K562 (cell line): ENCODE measurements around the gene STEAP2. TPM values are rescaled to one million over a fixed set of nuclear protein-coding genes. Genes with fewer than 3 reads are reported as not detected.

Experiments
- CHAMP1 ChIP-seq: fragments of 450-650 bp; IDR thresholded peaks from 2 replicates; pipeline ENCODE4 v1.6.1; 2016; ENCODE audit warnings: mild to moderate bottlenecking
- CHCHD3 ChIP-seq: fragments of 250-450 bp; sonication (Bioruptor Pico); IDR thresholded peaks from 2 replicates; pipeline ENCODE4 v2.1.2; 2022; ENCODE audit warnings: mild to moderate bottlenecking
- EP300 ChIP-seq: IDR thresholded peaks from 2 replicates; pipeline ENCODE4 v1.6.1; 2012; ENCODE audit warnings: low read length, improper control_type of control experiment
- FOXK2 ChIP-seq, 2 experiments: fragments of 450-650 bp; IDR thresholded peaks in 1 of 2; conservative IDR thresholded peaks in 1 of 2; 2 replicates each; pipeline ENCODE4 v1.6.1; 2016; ENCODE audit warnings: low read depth in 2 of 2, mild to moderate bottlenecking in 1 of 2
- FOXM1 ChIP-seq, 2 experiments: fragments of 450-650 bp in 1 of 2; sonication (generic) in 1 of 2; formaldehyde crosslinking in 1 of 2; IDR thresholded peaks; 2 replicates each; pipeline versions ENCODE4 v1.6.1 to v1.9.0; 2017 to 2022; ENCODE audit warnings: low read depth in 2 of 2, mild to moderate bottlenecking in 2 of 2, missing genetic modification reagents in 1 of 2, moderate library complexity in 1 of 2
- KLF16 ChIP-seq: IDR thresholded peaks from 2 replicates; pipeline ENCODE4 v1.6.1; 2016; ENCODE audit warnings: antibody characterized with exemption
- MCM2 ChIP-seq: fragments of 450-650 bp; IDR thresholded peaks from 2 replicates; pipeline ENCODE4 v1.6.1; 2017; ENCODE audit warnings: low read depth, mild to moderate bottlenecking
- MNT ChIP-seq, 2 experiments: fragments of 450-650 bp; conservative IDR thresholded peaks; 2 replicates each; pipeline ENCODE4 v1.6.1; 2017; ENCODE audit warnings: mild to moderate bottlenecking in 2 of 2, moderate library complexity in 2 of 2
- MYBL2 ChIP-seq, 2 experiments: fragments of 450-650 bp in 1 of 2; sonication (generic) in 1 of 2; formaldehyde crosslinking in 1 of 2; IDR thresholded peaks; 2 replicates each; pipeline versions ENCODE4 v1.6.1 to v1.8.1; 2017 to 2022; ENCODE audit warnings: borderline replicate concordance in 1 of 2, inconsistent platforms in 1 of 2, low read depth in 1 of 2, mild to moderate bottlenecking in 1 of 2, missing genetic modification reagents in 1 of 2, moderate library complexity in 1 of 2
- NBN ChIP-seq: fragments of 450-650 bp; IDR thresholded peaks from 2 replicates; pipeline ENCODE4 v1.6.1; 2016; ENCODE audit warnings: low read depth, mild to moderate bottlenecking
- NKRF ChIP-seq: fragments of 450-650 bp; IDR thresholded peaks from 2 replicates; pipeline ENCODE4 v1.6.1; 2016; ENCODE audit warnings: borderline replicate concordance
- PCBP1 ChIP-seq: fragments of 200-400 bp; formaldehyde crosslinking; IDR thresholded peaks from 2 replicates; pipeline ENCODE4 v1.6.1; 2018; ENCODE audit warnings: mild to moderate bottlenecking, low read depth, low read length; ENCODE audit not compliant: poor library complexity, severe bottlenecking
- POU5F1 ChIP-seq: fragments of 150-350 bp; IDR thresholded peaks from 2 replicates; pipeline ENCODE4 v1.6.1; 2014; ENCODE audit warnings: borderline replicate concordance, low read length, low read depth, mild to moderate bottlenecking; ENCODE audit not compliant: partially characterized antibody
- SIN3B ChIP-seq: fragments of 450-650 bp; IDR thresholded peaks from 2 replicates; pipeline ENCODE4 v1.6.1; 2017; ENCODE audit warnings: low read depth, mild to moderate bottlenecking, moderate library complexity
- SMARCA5 ChIP-seq: fragments of 450-650 bp; IDR thresholded peaks from 2 replicates; pipeline ENCODE4 v1.6.1; 2016
- ZBTB26 ChIP-seq: fragments of 450-650 bp; formaldehyde crosslinking; IDR thresholded peaks from 2 replicates; pipeline ENCODE4 v1.4.0; 2022; ENCODE audit warnings: missing genetic modification characterization
- ZNF121 ChIP-seq: sonication (generic); formaldehyde crosslinking; conservative IDR thresholded peaks from 2 replicates; pipeline ENCODE4 v1.8.0; 2022; ENCODE audit warnings: missing genetic modification reagents
- ZNF197 ChIP-seq: fragments of 200-800 bp; sonication (Bioruptor generic); IDR thresholded peaks from 2 replicates; pipeline ENCODE4 v1.6.1; 2016; ENCODE audit warnings: low read depth, missing genetic modification characterization, missing compliant biosample characterization
- polyA plus RNA-seq, 8 experiments: library from polyadenylated mRNA; depleted of rRNA in 4 of 8; stranded (reverse) in 5 of 8; unstranded in 3 of 8; fragments of >200 nt; fragmentation: Nextera tagmentation in 2 of 8; fragmentation: Illumina TruSeq in 1 of 8; extraction: Ambion mirVana in 2 of 8; extraction: Trizol in 1 of 8; gene quantifications; 2 replicates each; pipeline versions ENCODE4 v1.2.1 to v1.2.3, GENCODE V29; 2011 to 2014; ENCODE audit warnings: inconsistent platforms in 1 of 8, missing spikeins in 1 of 8
- total RNA-seq, 7 experiments: library from RNA; depleted of rRNA in 6 of 7; stranded (reverse); fragments of >200 nt in 6 of 7; fragmentation: Illumina TruSeq in 2 of 7; extraction: Trizol in 2 of 7; gene quantifications; 2 replicates each; pipeline versions ENCODE4 v1.2.1 to v1.2.3, GENCODE V29; 2011 to 2021; ENCODE audit warnings: low replicate concordance in 1 of 7

The STEAP2 gene
- total and polyA plus RNA-seq, 9 of the 15 experiments (the other 6 are each of a cell fraction or from before 2014, with no cell fraction given): 0.02 to 0.03 TPM; not detected in 7

GRCh38 chr7:90244909-90245851, 33.6 kb downstream of the STEAP2 start, which contains the start of gene CFAP69 (continued):
- TF ChIP-seq EP300 (no peak), ZNF197 (no peak), NBN (0 out of 2 replicates have a peak, but pooled peaks have one; percentile 22), CHCHD3 (no peak), MYBL2 (IDR thresholded peaks at IDR 0.05; ENCODE audit: low read depth) (no peak), MYBL2 (CRISPR knock-in tag; IDR thresholded peaks at IDR 0.05; ENCODE audit: borderline replicate concordance) (no peak), CHAMP1 (peak; percentile 45; the same call in 1 of the 2 replicates), PCBP1 (peak; percentile 40), FOXK2 (conservative IDR thresholded peaks at IDR 0.05 in 1 of 2, IDR thresholded peaks at IDR 0.05 in 1 of 2; ENCODE audit: low read depth in 2 of 2) (peak; percentile 59 to 70), MCM2 (no peak), KLF16 (peak; percentile 82; the same call in 1 of the 2 replicates), SIN3B (peak; percentile 18; the same call in 1 of the 2 replicates), ZNF121 (CRISPR knock-in tag) (no peak), MNT (conservative IDR thresholded peaks at IDR 0.05) (peak; percentile 41 to 82), FOXM1 (IDR thresholded peaks at IDR 0.05; ENCODE audit: low read depth) (no peak), FOXM1 (CRISPR knock-in tag; IDR thresholded peaks at IDR 0.05; ENCODE audit: low read depth) (no peak), ZBTB26 (CRISPR knock-in tag) (0 out of 2 replicates have a peak, but pooled peaks have one; percentile 40), NKRF (peak; percentile 78; the same call in 1 of the 2 replicates), SMARCA5 (0 out of 2 replicates have a peak, but pooled peaks have one; percentile 61), POU5F1 (peak; percentile 96)
